Measurements from ENCODE around the gene ABLIM1. TPM values are rescaled to one million over a fixed set of nuclear protein-coding genes. Genes with fewer than 3 reads are reported as not detected.

ABLIM1 gene
- total RNA-seq, 1 experiment from 2014 or later = 274 TPM

DNA sequence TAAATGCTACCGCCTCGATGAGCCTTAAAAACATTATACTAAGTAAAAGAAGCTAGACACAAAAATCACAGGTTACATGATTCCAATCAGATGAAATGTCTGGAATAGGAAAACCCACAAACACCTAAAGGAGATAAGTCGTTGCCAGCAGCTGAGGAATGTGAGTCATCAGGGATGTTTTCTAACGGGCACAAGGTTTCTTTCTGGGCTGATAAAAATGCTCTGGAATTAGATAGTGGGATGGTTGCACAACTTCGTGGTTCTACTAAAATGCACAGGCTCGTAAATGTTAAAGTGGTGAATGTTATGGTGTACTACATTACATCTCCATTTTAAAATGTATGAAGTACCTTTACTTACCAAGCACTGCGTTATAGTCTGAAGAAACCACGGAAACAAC, 9.7 kb downstream of the ABLIM1 start:
- peak overlapping the region in 1 of 2 experiments; percentile 39; a peak in 2 of 4 replicates for H3K4me3 ChIP-seq (ENCODE audit: low read depth in 2 of 2, low read length in 2 of 2)
- ATAC-seq (peak; percentile 76), DNase-seq (ENCODE audit: low read depth, low spot score) (no peak)
- no peaks in the 10 kb centered on the region for H3K9me3 ChIP-seq (ENCODE audit: control insufficient read depth, insufficient read depth, low read depth, low read length)
- H3K4me1 ChIP-seq (ENCODE audit: control insufficient read depth, insufficient read depth, low read length) = peaks cover 89% of the 10 kb centered on the region
- peak; percentile 56 for TF ChIP-seq TCF7L2 (IDR thresholded peaks at IDR 0.05; ENCODE audit: low read depth, low read length)
- peak; percentile 84 for TF ChIP-seq POLR2AphosphoS5 (IDR thresholded peaks at IDR 0.05; ENCODE audit: low read depth, low read length)
- TF ChIP-seq, protein P1, sequence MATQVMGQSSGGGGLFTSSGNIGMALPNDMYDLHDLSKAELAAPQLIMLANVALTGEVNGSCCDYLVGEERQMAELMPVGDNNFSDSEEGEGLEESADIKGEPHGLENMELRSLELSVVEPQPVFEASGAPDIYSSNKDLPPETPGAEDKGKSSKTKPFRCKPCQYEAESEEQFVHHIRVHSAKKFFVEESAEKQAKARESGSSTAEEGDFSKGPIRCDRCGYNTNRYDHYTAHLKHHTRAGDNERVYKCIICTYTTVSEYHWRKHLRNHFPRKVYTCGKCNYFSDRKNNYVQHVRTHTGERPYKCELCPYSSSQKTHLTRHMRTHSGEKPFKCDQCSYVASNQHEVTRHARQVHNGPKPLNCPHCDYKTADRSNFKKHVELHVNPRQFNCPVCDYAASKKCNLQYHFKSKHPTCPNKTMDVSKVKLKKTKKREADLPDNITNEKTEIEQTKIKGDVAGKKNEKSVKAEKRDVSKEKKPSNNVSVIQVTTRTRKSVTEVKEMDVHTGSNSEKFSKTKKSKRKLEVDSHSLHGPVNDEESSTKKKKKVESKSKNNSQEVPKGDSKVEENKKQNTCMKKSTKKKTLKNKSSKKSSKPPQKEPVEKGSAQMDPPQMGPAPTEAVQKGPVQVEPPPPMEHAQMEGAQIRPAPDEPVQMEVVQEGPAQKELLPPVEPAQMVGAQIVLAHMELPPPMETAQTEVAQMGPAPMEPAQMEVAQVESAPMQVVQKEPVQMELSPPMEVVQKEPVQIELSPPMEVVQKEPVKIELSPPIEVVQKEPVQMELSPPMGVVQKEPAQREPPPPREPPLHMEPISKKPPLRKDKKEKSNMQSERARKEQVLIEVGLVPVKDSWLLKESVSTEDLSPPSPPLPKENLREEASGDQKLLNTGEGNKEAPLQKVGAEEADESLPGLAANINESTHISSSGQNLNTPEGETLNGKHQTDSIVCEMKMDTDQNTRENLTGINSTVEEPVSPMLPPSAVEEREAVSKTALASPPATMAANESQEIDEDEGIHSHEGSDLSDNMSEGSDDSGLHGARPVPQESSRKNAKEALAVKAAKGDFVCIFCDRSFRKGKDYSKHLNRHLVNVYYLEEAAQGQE (IDR thresholded peaks at IDR 0.05; ENCODE audit: insufficient read depth in 1 of 2, low read depth in 2 of 2, low read length in 1 of 2) = no peak
- TF ChIP-seq CTCF (IDR thresholded peaks at IDR 0.05) = no peak
- in situ Hi-C loops (cut with HindIII; ENCODE audit: low pct_unique_long_range_greater_than_20kb, low sequenced_read_pairs) (no loop called here), intact Hi-C loops (cut with micrococcal nuclease; ENCODE audit: unreplicated experiment) (no loop called here)
- H3K36me3 ChIP-seq (ENCODE audit: control insufficient read depth, insufficient read depth, low read length) = no peaks in the 10 kb centered on the region
- CTCF ChIA-PET = no interaction called here
- POLR2A ChIA-PET = interaction anchor here (1.9 to 2.7 kb wide), 2 partner anchors 13 to 16 kb away, joined by 6 to 17 read pairs; no protein-coding TSS in a partner anchor
- peak overlapping the region; percentile 100 for H3K27ac ChIP-seq (ENCODE audit: low read length)
- H3K27me3 ChIP-seq (ENCODE audit: control insufficient read depth, insufficient read depth, low read length) = no peaks in the 10 kb centered on the region
- BruUV-seq (replicated peaks) = no TSS peak

GRCh38 chr10:114647545-114648138, 10.4 kb downstream of the ABLIM1 start:
- H3K9me3 ChIP-seq (ENCODE audit: control insufficient read depth, insufficient read depth, low read depth, low read length) = no peaks in the 10 kb centered on the region
- peak overlapping the region; percentile 100 for H3K27ac ChIP-seq (ENCODE audit: low read length)
- in situ Hi-C loops (cut with HindIII; ENCODE audit: low pct_unique_long_range_greater_than_20kb, low sequenced_read_pairs) = no loop called here
- no peak for DNase-seq (ENCODE audit: low read depth, low spot score)
- H3K4me1 ChIP-seq (ENCODE audit: control insufficient read depth, insufficient read depth, low read length) = peaks cover 89% of the 10 kb centered on the region
- intact Hi-C loops (cut with micrococcal nuclease; ENCODE audit: unreplicated experiment) = no loop called here
- ChIA-PET CTCF (interaction anchor here (0.8 kb wide), 1 partner anchor 10 kb away, joined by 3 read pairs; no protein-coding TSS in a partner anchor), POLR2A (interaction anchor here (0.5 to 2.7 kb wide), 6 partner anchors 12 to 66 kb away, joined by 3 to 17 read pairs (median 4); no protein-coding TSS in a partner anchor)
- no peaks in the 10 kb centered on the region for H3K36me3 ChIP-seq (ENCODE audit: control insufficient read depth, insufficient read depth, low read length)
- peak overlapping the region in 1 of 2 experiments; percentile 39; a peak in 1 of 4 replicates for H3K4me3 ChIP-seq (ENCODE audit: low read depth in 2 of 2, low read length in 2 of 2)
- TF ChIP-seq, protein P1 (IDR thresholded peaks at IDR 0.05; ENCODE audit: insufficient read depth in 1 of 2, low read depth in 2 of 2, low read length in 1 of 2) = no peak
- TF ChIP-seq CTCF (IDR thresholded peaks at IDR 0.05) = no peak
- peak; percentile 65 for TF ChIP-seq TCF7L2 (IDR thresholded peaks at IDR 0.05; ENCODE audit: low read depth, low read length)
- TF ChIP-seq SIN3A (IDR thresholded peaks at IDR 0.05; ENCODE audit: borderline replicate concordance, insufficient read depth, low read depth, low read length) = no peak
- TF ChIP-seq POLR2AphosphoS5 (IDR thresholded peaks at IDR 0.05; ENCODE audit: low read depth, low read length) = no peak
- no peaks in the 10 kb centered on the region for H3K27me3 ChIP-seq (ENCODE audit: control insufficient read depth, insufficient read depth, low read length)
- no peak for ATAC-seq
- BruUV-seq (replicated peaks) = TSS peak; percentile 27

All from Panc1 (cell line).